Erythroblast (primary cell): Measurements from ENCODE around the gene TECRL.

ENCODE experiments used
- GATA1 ChIP-seq: IDR thresholded peaks from 2 replicates; pipeline ENCODE4 v1.6.1; 2011; ENCODE audit warnings: low read depth, mild to moderate bottlenecking, control low read depth, low read length, moderate library complexity
- POLR2A ChIP-seq: IDR thresholded peaks from 2 replicates; pipeline ENCODE4 v1.6.1; 2011; ENCODE audit warnings: mild to moderate bottlenecking, low read length

DNA sequence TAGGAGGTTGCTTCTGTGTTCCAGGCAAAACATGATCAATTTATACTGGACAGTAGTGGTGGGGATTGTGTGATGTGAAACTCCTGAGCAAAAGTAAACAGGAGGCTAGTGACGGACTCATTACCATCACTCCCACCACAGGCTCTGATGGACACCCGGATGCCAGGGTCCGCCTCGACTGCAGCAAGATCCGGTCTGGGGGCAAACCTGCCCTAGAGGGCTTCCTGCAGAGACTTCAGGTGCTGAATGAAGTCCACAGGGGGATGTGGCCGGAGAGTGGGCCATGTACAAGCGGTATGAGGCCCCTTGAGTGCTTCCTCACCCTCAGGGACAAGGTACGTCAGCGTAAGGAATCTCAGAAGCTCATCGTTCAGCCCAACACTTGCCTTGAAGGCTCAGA, 23.4 kb upstream of the TECRL start:
- TF ChIP-seq POLR2A, result no peak
- no peak for TF ChIP-seq GATA1
